Stimulated activated naive CD4-positive, alpha-beta T cell (primary cell): Measurements from ENCODE around the gene KDELR3.
"Not testable (repeated sequence)": the region's sequence is repeated elsewhere in the genome, so short reads cannot be mapped to it uniquely, and the experiment has no call there.

ENCODE experiments used
- DNase-seq, 6 experiments: peaks; one replicate each; lab custom pipeline; 2025; lab: John Stamatoyannopoulos, UW

Gene KDELR3

GRCh38 chr22:38456841-38457699 is 10.8 kb upstream of the KDELR3 start:
- no peak for DNase-seq

GRCh38 chr22:38460426-38460840 is 7.5 kb upstream of the KDELR3 start:
- DNase-seq = no peak

GRCh38 chr22:38461057-38461413 is 6.9 kb upstream of the KDELR3 start:
- no peak for DNase-seq

GRCh38 chr22:38461414-38462081 is 6.3 kb upstream of the KDELR3 start:
- DNase-seq = peak in 2 of 6 experiments; percentile 17 to 18

GRCh38 chr22:38462960-38463784 is 4.7 kb upstream of the KDELR3 start:
- DNase-seq = no peak

GRCh38 chr22:38464992-38465672 is 2.8 kb upstream of the KDELR3 start:
- no peak for DNase-seq

GRCh38 chr22:38465673-38466490 is 2.0 kb upstream of the KDELR3 start:
- no peak for DNase-seq

GRCh38 chr22:38467438-38467903 is 425 bp upstream of the KDELR3 start:
- DNase-seq = no peak

- DNase-seq = no peak
These were observed 778 bp downstream of the KDELR3 start for GRCh38 chr22:38468443-38469305.

- no peak for DNase-seq
These were observed 1.4 kb downstream of the KDELR3 start for GRCh38 chr22:38469306-38469781.

- not testable (repeated sequence) for DNase-seq
These were observed 2.3 kb downstream of the KDELR3 start for GRCh38 chr22:38470179-38470578.

GRCh38 chr22:38471237-38471636 is 3.3 kb downstream of the KDELR3 start:
- no peak for DNase-seq

GRCh38 chr22:38474003-38474607 is 6.2 kb downstream of the KDELR3 start:
- no peak for DNase-seq

- no peak for DNase-seq
These were observed 9.7 kb downstream of the KDELR3 start for GRCh38 chr22:38477585-38477984.

- DNase-seq = no peak
These were observed 11.4 kb downstream of the KDELR3 start for GRCh38 chr22:38479096-38479837.

GRCh38 chr22:38481162-38481870 is 13.4 kb downstream of the KDELR3 start:
- DNase-seq = no peak

- no peak for DNase-seq
These were observed 14.0 kb downstream of the KDELR3 start for GRCh38 chr22:38481871-38482332.
